ENCODE measurements around the gene NFIA.

- TF ChIP-seq CTCF (IDR thresholded peaks at IDR 0.05; ENCODE audit: low read length) (no peak), EZH2 (optimal IDR thresholded peaks at IDR 0.05; ENCODE audit: low read depth, low read length) (no peak)
Observed at GRCh38 chr1:61100578-61100977, 18.2 kb downstream of the NFIA start.
